HG02884 (cell line): ENCODE measurements around the gene SFSWAP.
"Not testable (repeated sequence)": the region's sequence is repeated elsewhere in the genome, so short reads cannot be mapped to it uniquely, and the experiment has no call there.

Source experiments
- ATAC-seq: cut with Tn5 transposase; IDR thresholded peaks from one replicate; pipeline ENCODE4 v1.9.1; 2021; ENCODE audit warnings: mild to moderate bottlenecking, moderate library complexity; ENCODE audit not compliant: unreplicated experiment

The SFSWAP gene

DNA sequence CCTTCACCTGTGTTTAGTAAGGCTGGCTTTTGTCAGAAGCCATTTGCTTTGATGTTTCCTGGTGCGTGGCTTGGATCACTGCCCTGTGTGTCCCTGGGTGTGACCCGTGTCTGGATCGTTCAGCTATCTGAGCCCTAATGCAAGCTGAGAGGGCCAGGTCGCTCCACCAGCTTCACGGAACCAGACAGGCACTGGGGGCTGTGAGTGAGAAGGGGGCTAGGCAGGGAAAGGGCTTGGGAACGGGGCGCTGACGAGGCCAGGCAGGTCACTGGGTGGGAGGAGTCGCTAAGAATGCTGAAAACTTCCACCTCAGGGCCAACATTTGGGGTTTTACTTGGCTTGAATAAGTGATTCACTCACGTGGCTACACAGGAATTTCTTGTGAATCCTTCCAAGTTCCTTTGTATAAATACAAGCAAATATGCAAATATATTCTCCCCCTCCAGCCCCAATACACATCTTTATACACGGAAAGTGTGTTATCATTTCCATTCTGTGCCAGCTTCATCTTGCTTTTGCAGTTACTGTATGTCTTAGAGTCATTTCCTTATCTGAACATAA lies 93.2 kb downstream of the SFSWAP start:
- ATAC-seq, result no peak

DNA sequence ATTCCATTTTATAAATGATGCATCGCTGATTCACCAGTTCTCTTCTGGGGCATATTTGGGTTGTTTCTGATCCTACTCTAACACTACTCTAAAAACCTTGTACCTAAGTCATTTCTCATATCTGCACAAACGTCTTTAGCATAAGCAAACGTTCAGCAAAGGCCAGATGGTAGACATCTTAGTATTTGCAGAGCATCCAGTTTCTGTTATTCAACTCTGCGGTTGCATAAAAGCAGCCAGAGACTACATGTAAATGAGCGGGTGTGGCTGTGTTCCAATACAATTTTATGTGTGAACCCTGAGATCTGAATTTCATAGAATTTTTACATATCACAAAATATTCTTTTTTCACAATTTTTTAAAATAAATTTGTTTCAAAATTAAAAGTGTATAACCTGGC lies 94.5 kb downstream of the SFSWAP start:
- ATAC-seq, result no peak

DNA sequence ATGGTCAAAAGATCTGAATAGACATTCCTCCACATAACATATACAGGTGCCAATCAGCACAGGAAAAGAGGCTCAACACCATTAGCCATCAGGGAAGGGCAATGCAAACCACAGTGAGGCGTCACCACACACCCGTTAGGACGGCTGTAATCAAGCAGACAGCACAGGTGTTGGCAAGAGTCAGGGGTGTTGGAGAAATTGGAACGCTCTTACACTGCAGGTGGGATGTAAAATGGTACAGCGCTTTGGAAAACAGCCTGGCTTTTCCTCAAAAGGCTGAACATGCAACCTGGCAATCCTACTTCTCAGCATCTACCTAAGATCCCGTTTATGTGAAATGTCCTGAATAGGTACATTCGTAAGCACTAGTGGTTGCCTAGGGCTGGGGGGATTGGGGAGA lies 95.8 kb downstream of the SFSWAP start:
- no peak for ATAC-seq

DNA sequence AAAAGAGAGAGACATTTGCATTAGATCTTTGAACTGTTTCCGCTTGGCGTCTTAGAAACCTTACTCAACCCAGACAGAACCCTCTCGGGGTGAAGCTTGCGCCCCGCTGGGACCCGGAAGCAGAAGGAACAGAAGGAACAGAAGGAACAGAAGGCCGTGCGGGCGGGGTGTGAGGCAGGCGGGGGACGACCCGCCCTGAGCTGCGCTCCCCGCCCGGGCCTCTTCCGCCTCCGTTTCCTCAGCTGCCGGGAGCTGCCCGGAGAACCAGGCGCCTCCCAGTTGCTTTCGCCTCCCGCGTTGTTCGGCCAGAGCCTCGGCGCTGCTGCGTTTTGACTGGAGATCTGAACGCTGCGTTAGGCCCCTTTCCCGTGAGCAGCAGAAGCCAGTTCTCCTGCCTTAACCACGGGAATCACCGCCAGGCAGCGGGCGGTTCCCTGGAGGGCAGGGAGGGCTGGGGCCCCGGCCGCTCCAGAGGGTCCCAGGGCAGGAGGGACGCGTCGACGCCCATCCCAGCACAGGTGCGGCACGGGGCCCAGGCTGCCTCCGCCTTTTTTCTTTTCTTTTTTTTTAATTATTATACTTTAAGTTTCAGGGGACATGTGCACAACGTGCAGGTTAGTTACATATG lies 98.0 kb downstream of the SFSWAP start:
- no peak for ATAC-seq

DNA sequence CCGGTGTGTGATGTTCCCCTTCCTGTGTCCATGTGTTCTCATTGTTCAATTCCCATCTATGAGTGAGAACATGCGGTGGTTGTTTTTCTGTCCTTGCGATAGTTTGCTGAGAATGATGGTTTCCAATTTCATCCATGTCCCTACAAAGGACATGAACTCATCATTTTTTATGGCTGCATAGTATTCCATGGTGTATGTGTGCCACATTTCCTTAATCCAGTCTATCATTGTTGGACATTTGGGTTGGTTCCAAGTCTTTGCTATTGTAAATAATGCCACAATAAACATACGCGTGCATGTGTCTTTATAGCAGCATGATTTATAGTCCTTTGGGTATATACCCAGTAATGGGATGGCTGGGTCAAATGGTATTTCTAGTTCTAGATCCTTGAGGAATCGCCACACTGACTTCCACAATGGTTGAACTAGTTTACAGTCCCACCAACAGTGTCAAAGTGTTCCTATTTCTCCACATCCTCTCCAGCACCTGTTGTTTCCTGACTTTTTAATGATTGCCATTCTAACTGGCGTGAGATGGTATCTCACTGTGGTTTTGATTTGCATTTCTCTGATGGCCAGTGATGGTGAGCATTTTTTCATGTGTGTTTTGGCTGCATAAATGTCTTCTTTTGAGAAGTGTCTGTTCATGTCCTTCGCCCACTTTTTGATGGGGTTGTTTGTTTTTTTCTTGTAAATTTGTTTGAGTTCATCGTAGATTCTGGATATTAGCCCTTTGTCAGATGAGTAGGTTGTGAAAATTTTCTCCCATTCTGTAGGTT lies 98.8 kb downstream of the SFSWAP start:
- not testable (repeated sequence) for ATAC-seq

DNA sequence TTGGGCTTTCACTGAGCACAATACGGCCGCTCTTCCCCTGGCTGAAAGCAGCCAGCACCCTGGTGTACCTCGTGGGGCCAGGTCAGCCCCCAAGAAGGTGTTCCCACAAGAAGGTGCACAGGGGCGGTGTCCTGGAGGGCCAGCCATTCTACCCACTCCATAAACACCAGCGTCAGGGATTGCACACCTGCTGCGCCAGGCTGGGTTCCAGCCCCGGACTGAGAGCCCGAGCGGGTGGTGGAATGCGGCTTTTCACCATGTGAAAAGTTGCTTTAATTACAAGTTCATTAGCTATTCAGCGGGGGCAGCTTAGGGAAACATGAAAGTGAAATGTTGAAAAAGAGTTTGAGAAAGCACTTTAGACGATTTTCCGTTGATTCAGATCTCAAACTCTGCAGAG lies 99.8 kb downstream of the SFSWAP start:
- no peak for ATAC-seq

DNA sequence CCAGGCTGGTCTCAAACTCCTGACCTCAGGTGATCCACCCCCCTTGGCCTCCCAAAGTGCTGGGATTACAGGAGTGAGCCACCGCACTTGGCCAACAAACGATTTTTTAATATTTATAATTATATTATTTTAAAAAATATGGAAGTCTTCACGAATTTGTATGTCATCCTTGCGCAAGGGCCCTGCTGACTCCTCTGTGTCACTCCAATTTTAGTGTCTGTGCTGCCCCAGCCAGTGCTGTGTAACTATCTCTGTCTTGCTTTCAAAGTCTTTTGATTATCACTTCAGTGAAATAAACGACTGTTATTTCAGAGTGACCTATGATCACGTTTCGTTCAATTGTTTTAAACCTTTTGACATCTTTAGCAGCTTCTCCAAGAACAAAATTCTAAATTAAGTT lies 104.2 kb downstream of the SFSWAP start:
- no peak for ATAC-seq

DNA sequence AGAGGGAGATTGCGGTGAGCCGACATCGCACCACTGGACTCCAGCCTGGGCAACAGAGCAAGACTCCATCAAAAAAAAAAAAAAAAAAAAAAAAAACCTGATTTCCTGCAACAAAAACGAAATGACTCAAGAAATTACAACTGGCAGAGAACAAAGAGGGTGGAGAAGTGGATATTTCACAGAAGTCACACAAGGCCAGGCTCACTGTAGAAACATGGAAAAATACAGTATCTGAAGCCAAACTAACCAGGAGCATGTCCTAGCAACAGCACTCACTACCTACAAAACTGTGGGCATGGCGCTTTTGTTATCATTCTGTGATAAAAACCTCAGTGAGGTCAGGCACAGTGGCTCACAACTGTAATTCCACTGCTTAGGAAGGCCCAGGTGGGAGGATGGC lies 105.6 kb downstream of the SFSWAP start:
- no peak for ATAC-seq

DNA sequence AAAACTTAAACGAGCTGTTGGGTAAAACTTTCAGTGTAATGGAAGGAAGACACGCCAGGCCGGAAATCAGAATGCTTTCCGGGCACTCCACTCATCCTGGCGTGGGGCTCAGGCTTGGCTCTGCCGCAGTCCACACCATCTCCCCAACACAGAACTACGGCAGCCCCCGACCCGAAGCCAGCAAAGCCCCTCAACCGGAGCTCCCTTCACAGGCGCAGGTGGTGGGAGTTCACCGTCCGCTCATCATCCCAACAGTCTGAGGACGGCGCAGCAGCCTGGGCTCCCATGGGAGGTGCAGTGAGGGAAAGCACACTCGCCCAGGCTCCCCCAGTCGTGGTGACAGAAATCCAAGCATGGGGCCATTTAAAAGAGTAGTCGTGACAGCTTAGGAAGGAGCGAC lies 106.4 kb downstream of the SFSWAP start:
- no peak for ATAC-seq

DNA sequence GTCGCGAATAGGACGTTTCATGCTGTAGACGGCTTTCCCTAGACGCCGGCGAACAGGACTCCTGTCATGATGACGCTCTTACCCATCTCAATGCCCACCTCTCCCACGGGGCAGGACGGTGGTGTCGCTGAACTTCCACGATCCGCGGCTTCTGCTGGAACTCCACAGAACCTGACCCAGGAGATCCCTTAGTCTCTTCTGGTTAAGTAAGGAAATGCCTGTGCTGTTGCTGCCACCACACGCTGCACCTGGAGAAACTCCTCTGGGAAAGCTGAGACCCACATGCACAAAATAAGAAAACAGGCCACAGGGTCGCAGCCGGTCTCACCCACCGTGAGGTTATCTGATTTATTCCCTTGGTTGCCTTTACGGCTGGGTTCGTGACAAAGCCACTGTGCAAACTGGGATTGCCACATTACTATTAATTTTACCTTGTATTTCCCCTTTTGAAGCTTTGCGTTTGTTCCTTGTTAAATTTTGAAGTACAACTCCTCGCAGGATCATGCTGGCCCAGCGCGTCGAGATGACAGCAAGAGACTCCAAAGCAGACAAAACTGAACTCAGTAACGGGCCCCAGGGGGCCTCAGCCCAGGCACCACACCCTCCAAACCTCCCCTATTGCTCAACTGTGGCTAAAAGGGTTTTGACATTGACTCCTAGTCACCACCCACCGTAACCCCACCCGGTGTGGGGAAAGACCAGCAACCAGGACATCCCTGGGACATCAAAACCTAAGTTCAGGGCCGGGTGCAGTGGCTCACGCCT lies 108.1 kb downstream of the SFSWAP start:
- no peak for ATAC-seq

DNA sequence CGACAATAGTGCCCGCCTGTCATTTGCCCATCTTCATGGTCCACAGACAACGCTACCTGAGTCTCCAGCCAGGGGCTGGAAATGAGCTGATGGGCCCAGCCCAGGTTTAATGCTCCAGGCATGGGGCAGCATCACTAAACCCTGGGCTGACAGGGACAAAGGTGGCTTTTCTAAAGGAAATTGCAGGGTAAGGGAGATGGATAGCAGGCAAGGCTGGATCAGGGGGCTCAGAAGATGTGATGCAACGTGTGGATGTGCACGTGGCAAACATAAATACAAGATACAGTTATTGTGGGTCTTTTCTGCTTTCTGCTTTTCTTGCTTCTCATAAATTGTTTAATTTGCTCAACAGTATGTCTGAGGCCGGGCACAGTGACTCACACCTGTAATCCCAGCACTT lies 113.6 kb downstream of the SFSWAP start:
- no peak for ATAC-seq

DNA sequence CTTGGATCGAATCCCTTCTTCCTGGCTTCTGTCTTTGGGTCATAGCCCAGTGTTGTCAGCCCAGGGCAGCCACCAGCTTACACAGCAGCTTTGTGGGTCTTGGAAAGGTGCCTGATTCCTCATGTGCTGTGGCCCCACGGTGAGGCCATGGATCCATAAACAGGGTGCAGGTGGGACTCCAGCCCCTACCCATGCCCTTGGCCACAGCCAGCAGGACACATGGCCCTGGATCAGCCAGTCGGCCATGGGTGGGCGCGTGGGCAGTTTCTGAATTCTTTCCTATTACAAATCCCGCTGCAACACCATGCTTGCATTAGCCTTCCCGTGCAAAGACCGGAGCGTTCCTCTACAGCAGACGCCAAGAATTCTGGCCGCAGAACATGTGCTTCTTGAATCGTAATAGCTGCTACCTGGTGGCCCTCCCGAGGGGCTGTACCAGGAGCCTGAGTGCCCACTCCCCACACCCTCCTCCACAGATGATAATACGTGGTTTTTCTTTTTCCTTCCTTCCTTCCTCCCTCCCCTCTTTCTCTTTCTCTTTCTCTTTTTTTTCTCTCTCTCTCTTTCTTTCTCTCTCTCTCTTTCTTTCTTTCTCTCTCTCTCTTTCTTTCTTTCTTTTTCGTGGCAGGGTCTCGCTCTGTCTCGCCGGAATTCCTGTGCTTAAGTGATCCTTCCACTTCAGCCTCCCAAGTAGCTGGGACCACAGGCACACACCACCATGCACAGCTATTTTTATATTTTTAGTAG lies 114.4 kb downstream of the SFSWAP start:
- no peak for ATAC-seq

DNA sequence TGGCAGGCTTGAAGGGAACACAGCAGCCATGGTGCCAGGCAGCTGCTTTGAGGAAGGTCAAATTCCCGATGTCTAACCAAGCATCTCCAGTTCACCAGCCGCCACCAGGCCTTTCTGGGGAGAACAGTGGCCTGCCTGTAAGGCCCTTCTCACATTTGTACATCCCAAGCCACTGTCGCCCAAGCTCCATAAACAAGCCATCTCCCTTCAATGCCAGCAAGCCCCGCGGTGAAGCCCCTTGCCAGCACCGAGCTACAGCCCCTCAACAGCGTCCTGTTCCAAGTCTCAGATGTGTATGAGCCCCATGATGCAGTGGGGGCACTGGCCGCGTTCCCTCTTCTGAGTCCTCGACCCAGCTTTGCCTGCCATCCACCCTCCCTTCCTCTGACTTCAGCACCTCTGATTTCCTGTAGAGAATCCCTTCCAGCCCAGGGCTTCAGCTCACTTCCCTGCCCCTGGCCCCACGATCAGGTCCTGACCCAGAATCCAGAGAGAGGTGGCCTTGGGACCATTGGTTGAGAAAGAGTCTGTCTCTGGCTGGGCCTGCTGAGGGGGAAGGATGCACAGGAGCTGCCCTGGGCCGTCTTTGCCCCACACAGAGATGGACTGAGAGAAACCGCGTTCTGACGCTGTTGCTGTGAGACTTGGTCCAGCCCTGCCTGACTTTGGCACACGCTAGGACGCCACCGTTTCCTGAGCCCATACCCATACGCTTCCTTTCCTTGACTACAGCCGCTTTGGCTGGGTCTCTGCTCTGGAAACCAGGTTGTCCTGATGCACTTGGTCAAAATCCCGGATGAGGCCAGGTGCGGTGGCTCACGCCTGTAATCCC lies 115.4 kb downstream of the SFSWAP start:
- no peak for ATAC-seq

DNA sequence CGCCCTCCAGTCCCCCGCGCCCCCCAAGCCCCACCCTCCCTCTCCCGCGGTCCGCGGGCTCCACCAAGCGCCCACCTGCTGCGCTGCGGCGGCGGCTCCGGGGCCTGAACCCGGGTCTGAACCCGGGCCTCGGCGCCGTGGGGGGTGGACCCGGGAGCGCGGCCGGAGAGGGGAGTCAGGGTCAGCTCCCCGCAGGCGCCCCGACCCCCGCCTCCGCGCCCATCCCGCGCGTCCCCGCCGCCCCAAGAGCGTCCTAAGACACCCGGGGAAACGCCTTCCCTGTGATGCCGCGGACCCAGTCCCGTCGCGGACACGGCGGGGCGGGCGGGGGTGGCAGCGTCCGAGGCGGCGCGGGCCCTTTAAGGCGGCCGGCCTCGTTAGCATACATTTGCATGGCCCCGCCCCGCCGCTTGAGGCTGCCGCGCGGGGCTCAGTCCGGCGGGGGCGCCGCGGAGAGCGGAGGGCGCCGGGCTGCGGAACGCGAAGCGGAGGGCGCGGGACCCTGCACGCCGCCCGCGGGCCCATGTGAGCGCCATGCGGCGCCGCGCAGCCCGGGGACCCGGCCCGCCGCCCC lies 117.2 kb downstream of the SFSWAP start, which contains the start of gene MMP17:
MMP17 (plus strand) TSS at position 433 of the 574 bp plus-strand sequence; CDS start at position 535, 102 bp downstream.
- no peak for ATAC-seq

DNA sequence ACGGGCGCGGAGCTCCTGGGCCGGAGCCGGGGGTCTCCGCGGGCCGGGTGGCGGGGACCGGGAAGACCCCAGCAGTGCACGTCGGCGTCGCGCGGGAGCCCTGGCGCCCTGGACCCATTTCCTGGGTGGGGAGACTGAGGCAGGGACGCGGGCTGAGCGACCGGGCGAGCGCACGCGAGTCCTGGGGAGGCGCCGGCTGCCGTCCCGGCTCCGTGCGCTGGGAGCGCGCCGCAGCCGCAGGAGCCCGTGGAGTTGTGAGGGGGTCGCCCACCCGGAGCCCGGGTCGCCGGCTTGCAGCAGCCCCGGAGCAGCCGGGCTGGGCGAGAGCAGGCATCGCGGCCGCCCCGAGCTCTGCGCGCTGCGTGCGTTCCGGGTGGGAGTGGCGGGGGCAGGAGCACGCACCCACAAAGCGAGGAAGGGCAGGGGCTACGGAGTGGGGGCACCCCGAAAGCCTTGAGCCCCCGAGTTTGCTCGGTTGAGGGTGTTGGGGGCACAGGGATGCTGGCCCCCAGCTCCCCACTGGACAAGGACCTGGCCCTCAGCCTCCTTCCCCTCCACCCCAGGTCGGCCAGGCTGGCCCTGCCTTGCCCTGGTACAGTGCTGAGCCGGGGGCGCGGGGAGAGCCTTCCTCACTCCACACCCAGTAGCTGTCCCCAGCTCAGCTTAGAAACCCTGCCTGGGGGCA lies 117.9 kb downstream of the SFSWAP start:
- no peak for ATAC-seq

DNA sequence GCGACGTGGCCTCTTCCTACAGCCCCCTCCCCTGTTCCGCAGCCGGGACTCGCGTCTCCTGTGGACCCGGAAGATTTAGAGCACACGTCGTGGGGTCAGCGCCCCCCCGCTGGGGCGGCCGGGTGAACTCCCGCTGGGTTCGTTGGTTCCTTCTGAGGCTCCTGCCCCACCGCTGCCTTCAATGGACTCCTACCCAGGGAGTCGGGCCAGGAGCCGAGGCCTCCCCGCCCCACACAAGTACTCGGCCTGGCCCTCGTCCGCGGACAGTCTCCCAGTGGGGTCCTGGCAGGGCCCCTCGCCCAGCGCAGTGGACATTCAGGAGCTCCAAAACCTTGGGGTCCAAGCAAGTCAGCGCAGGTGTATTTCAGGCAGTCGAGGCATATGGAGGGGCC lies 118.5 kb downstream of the SFSWAP start:
- ATAC-seq, result no peak

DNA sequence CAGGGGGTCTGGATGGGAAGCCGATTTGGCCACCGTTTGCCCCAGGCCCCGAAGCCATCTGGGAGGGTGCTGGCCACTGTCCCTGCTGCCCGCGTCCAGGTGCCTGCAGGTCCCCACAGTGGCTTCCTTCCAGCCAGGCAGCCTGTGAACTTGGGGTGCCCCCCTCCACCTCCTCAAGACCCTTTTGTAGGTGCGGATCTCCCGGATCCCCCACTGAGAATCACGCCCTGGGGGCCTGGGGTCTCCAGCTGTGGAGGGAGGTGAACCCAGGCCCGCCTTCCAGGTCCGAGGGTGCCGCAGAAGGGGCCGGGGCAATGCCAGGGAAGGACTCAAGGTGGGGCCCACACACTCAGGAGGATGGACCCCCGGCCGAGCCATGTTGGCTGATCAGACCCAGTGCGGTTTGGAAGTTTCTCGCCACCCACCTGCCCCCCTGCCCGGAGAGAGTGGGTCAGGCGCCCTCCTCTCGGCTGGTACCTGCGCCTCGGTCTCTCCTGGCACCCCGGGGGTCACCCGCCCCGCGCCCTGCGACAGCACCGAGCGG lies 119.0 kb downstream of the SFSWAP start:
- no peak for ATAC-seq

DNA sequence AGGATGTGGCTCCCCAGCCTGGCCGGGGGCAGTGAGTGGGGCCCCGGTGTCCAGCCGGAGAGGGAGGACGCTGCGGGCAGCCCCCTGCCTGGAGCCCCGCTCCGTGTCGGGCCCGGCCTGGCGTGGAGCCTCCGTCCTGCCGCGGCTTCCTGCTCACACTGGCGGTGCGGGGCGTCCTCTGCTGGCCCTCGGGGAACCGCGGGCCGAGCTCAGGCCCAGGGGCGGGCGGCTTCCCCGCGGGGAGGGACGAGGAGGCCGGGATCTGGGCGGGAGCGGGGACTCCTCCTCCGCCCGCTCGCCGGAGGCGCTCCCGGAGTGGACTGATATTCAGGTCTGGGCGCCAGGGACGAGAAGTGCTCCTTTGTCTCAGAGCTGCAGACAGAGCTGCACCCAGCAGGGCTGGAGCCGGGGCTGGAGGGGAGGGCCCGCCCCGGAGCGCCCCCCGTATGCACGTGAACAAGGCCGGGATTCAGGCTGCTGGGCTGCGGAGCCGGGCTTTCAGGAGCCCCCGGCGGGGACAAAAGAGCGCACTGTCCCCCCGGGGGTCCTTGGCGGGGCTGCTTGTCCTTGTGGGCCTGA lies 119.5 kb downstream of the SFSWAP start:
- ATAC-seq, result no peak
